Activated T-cell treated with anti-CD3 and anti-CD28 coated beads, Interleukin-2, amount 50 U/mL, for 48 hours (primary cell): ENCODE data around the gene UBE2L6.
"Not testable (repeated sequence)": the region's sequence is repeated elsewhere in the genome, so short reads cannot be mapped to it uniquely, and the experiment has no call there.

Experiments used
- DNase-seq, 2 experiments: peaks; one replicate each; pipeline ENCODE4 v3.0.0-alpha.2; 2020

The UBE2L6 gene

DNA sequence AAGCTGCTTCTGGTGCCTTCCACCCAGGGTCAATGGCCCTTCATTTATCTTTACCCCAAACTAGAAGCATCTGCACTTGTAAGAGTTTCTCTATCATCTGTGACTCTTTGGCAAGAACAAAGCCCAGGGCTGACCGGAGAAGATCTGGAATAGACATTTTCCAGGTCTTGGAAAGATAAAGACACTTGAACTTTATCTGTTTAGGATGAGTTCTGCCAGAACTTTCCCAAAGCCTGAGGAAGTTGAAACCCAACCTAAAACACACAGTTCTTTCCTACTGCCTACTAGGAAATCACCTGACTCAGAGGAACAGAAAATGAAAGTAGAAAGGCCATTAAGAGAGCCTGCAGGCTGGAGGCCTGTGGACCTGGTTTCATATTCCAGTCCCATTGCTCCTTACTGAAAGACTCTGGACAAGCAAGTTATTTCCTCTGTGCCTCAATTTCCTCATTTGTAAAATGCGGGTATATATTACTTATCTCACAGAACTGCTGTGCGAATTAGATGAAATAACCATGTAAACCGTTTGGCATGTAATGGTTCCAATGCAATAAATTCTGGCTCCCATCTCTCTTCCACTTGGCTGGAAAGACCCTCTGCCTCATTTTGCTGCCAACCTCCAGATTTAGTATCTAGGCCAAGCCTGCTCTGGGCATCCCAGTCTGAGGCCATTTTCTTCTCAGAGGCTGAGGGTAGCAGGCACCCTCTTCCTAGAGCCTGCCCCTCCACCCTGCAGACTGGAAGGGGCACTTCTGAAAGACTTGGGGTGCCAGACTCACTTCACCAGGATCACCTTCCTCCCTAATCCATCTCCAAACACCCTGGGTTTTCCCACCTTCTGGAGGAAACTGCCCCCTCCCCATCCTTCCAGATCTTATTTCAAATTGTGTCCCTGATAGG is 1.2 kb downstream of the UBE2L6 start:
- DNase-seq = peak; percentile 52 to 57

DNA sequence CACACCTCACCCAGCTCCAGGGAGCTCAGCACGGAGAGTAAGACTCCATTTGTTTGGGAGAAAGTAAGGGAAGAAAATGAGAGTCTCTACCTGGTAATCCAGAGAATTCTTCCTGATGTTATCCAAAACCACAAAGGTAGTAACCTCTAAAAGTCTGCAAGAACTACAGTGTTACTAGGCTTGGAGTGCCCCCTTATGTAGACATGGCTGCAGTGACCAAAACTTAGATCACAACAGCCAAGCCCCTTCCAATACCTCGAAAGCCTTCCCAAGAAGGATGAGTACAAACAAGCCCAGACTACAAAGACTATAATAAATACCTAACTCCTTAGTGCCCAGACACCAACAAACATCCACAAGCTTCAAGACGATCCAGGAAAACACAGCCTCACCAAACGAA is 4.9 kb downstream of the UBE2L6 start:
- no peak for DNase-seq

DNA sequence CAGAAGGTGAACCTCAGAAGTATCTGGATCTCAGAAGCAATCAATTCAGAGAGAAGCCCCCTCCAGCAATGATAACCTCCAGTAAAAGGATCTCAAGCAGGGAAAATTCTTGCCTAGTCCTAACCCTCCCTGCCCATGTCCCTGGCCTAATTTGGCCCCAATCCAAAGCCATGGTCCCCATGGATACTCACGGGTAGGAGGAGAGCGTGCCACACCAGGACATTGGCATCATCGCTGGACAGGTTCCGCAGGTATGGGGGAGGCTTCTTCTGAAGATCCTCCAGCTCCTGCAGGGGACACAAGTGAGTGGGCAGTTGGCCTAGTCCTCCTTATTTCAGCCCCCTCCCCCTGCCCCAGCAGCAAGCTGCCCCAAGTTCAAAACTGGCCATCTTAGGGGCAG is 7.3 kb downstream of the UBE2L6 start:
- no peak for DNase-seq

DNA sequence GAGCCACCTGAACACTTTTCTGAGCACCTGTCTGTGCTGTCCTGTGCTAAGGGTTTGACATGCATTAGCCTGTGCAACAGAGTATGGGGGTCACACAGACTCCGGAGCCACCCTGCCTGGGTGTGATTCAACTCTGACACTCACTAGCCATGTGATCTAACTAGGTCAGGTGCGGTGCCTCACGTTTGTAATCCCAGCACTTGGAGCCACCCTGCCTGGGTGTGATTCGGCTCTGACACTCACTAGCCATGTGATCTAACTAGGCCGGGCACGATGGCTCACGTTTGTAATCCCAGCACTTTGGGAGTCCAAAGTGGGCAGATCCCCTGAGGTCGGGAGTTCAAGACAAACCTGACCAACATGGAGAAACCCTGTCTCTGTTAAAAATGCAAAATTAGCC is 11.4 kb downstream of the UBE2L6 start:
- DNase-seq = no peak

DNA sequence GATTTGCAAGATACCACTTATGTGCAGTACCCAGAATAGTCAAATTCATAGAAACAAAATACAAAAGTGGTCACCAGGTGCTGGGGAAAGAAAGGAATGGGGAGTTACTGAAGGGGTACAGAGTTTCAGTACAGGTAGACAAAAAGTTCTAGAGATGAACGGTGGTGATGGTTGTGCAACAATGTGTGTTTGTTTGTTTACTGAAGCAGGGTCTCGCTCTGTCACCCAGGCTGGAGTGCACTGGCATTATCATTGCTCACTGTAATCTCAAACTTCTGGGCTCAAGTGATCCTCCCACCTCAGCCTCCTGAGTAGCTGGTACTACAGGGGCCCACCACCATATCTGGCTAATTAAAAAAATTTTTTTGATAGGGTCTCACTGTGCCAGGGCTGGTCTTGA is 12.1 kb downstream of the UBE2L6 start:
- no peak for DNase-seq

DNA sequence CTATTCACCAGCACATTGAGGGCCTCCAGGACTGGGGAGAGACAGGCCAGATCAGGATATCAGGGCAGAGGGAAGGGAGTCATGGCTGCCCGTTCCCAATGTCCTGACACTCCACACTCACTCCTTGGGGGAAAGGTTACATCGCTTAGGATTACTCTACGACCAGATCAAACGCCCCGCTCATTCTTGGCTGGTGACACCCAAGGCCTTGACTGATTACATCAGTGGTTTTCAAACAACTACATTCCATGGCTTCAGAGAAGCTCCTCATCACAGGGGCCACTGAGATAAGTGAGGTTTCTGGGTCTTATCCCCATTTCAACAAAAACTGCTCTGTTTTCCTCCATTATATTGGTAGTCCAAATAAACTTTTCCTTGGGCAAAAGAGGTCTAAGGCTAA is 15.0 kb downstream of the UBE2L6 start:
- DNase-seq = no peak

DNA sequence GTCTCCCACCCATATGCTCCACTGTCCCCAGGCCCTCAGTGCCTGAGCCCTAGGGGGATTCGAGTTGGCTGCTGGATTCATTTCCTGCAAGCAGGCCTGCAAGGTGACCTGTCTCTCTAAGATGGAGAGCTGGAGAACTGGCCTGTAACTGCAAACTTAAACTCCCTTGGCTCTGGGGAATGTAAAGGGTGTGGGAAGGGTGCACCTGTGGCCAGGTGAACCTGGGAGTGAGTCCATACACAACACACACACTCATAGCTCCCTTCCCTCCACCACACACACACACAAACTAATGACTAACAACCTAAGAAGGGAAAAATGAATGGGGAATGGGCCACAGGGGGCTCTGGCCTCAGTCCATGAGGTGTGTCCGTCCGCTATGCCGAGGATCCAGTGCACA is 15.5 kb downstream of the UBE2L6 start:
- DNase-seq = no peak

DNA sequence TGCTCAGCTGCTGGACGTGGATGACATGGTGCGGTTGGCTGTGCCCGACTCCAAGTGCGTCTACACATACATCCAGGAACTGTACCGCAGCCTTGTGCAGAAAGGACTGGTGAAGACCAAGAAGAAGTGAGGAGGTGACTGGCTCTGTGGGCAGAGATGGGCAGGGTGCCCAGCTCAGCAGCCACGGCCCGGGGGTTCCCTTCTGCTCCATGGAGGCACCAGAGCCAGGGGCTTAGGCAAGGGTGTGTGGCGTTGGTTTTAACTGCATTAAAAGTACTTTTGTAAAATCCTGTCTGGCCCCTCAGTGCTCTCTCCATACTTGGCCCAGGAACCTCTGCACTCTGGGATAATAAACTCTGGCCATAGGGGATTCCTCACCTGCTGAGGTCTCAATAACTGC is 17.5 kb downstream of the UBE2L6 start:
- DNase-seq = no peak

DNA sequence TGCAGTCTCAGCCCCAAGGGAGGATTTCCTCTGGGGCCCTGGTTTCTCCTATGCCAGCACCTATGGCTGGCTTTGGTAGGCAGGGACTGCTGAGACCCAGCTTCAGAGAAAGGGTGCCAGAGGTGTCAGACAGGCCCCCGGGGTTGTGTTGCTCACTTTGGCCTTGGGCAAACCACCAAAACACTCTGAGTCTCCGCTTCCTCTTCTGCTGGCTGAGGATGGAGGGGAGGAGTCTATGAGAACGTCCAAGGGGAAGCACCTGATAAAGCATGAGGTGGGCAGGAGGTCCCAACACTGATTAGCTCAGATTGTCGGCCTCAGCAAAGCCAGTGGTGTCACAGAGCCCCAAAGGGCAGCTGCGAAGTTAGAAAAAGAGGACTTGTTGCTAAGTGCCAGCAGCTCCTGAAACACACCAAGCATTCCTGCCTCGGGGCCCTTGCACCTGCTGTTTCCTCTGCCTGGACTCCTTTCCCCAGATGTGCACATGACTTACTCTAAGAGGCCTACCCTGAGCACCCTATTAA is 19.6 kb downstream of the UBE2L6 start:
- DNase-seq = no peak

DNA sequence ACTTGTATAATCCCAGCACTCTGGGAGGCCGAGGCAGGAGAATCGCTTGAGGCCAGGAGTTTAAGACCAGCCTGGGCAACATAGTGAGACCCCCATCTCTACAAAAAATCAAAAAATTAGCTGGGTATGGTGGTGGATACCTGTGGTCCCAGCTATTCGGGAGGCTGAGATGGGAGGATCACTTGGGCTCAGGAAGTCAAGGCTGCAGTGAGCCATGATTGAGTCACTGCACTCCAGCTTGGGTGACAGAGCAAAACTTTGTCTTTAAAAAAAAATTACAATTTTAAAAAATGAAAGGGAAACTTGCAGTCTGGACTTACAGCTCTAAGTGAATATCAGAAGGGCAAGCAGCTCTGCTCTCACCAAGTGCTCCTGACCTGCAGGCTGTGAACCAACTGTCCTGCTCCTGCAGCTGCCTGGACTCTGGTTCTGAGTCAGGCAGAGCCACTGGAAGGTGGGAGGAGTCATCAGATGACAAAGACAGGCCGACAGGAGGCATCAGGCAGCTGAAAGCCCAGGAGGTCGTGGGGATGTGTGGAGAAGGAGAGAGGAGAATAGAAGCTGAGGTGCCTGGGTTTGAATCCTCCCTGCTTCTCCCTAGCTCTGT is 20.5 kb downstream of the UBE2L6 start:
- DNase-seq = peak in 1 of 2 experiments; percentile 41

DNA sequence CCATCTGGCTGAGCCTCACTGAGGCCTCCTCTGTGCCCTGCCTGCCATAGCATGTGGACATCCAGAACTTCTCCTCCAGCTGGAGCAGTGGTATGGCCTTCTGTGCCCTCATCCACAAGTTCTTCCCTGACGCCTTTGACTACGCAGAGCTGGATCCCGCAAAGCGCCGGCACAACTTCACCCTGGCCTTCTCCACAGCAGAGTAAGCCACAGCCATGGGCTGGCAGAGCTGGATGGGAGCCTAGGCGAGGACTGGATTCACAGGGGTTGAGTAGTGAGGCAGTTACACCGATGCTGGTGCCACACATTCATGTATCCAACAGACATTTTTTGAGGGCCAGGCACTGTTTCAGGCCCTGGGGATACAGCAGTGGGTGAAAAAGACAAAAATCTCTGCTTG is 21.0 kb downstream of the UBE2L6 start:
- no peak for DNase-seq

DNA sequence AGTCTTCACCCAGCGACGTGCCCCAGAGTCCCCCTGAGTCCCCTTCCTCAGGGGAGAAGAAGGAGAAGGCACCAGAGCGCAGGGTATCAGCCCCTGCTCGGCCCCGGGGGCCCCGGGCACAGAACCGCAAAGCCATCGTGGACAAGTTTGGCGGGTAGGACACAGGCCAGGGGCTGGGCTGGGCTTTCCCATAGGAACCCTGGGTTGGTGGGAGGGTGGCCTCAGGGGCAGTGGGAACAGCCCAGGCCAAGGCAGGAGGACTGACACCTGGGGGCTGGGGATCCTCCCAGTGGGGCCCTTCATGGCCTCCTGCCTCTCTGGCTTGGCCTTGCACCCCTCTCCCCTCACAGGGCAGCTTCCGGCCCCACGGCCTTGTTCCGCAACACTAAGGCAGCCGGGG is 21.6 kb downstream of the UBE2L6 start:
- no peak for DNase-seq

DNA sequence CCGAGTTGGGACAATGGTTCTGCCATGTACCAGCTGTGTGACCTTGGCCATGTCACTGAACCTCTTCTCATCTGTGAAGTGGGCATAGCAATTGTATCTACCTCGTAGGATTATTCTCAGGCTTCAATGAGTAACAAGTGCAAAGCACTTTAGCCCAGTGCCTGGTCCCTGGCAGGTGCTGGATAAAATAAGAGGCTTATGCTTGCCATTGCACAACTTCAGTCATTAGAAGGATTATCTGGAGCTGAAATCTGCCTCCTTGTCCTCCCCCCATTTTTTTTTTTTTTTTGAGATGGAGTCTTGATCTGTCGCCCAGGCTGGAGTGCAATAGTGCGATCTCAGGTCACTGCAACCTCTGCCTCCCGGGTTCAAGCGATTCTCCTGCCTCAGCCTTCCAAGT is 22.9 kb downstream of the UBE2L6 start:
- DNase-seq = no peak

DNA sequence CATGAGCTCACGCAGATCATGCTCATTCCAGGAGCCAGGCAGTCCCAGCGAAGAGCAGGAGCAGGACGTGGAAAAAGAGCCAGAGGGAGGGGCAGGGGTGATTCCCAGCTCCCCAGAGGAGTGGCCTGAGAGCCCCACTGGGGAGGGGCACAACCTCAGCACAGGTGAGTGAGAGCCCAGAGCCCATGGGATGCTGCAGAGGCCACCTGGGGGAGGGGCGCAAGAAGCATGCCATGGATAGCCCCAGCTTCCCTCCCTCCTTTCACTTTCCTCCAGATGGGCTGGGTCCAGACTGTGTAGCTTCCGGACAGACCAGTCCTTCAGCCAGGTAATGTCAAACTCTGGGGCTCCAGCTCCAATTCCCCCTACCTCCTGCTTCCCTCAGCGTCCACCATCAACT is 23.9 kb downstream of the UBE2L6 start:
- no peak for DNase-seq

DNA sequence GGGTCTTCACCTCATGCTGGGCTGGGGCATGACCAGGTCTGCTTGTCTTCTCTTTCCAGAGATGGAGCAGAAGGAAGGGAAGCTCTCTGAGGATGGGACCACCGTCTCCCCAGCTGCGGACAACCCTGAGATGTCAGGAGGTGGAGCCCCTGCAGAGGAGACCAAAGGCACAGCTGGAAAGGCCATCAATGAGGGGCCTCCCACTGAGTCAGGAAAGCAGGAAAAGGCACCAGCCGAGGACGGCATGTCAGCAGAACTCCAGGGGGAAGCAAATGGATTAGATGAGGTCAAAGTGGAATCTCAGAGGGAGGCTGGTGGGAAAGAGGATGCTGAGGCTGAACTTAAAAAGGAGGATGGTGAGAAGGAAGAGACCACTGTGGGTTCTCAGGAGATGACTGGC is 24.9 kb downstream of the UBE2L6 start:
- DNase-seq = no peak

DNA sequence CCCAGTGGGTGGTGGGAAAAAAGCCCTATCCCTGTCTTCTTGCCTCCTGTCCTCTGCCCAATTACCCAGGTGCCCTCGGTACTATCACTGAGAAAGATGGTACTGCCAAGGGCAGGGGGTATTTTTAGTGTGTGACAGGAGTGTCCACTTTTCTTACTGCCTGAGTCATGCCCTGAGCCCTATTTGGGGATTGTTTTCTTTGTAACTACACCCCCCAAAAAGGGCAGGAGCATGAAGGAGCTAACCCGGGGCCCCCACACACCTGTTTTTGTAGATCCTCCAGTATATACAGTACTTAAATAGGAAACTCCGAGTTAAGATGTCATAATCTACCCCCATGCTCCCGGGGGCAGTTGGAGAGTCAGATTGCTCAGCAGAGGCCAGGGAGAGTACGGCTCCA is 26.3 kb downstream of the UBE2L6 start:
- no peak for DNase-seq

DNA sequence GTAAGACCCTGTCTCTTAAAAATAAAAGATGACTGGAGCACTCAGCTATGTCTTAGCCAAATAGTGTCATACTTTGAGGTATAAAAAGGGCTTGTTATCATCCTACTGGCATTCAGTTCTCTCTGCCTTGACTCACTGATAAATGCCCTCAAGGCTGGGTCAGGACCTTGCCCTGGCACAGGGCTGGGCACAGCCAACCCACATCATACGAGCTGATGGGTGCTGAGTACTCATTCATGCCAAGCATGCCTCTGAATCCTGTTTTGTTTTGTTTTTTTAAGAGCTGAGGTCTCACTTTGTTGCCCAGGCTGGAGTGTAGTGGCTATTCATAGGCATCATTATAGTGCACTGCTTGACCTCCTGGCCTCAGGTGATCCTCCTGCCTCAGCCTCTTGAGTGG is 28.1 kb downstream of the UBE2L6 start:
- DNase-seq = no peak

DNA sequence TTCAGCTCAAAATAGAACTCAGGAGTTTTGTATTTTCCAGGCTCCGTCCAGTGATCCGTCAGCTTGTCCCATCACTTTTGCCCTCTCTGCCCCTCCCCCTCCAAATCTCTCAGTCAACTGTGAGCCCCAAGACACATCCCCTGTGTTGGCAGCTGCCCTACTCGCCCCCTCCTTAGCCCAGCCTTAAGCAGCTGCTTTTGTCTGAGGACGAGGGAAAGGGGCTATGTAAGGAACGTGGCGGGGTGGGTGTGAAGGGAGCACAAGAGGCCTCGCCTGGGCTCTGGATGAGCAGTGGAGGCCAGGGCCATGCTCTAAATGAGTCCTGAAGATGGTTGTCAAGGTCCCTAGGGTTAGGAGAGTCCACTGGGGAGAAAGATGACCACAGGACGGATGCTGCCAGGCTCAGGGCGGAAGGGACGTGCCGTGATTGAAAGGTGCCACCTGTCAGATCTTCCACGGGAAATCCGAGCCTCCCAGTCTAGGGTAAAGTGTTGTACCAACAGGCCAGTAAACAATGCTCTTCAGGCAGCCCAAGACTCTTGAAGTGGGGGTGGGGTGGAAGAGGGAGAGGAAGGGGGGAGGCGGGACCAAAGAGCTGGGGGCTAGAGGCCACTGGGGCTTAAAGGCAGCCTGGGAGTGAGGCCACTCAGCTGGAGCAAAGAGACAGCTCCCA is 30.4 kb downstream of the UBE2L6 start, which contains the start of gene SMTNL1:
Gene SMTNL1, plus strand, starts transcription at position 649 of the 673 bp plus-strand sequence. CDS start 5,048 bp downstream, outside the sequence.
- no peak for DNase-seq

DNA sequence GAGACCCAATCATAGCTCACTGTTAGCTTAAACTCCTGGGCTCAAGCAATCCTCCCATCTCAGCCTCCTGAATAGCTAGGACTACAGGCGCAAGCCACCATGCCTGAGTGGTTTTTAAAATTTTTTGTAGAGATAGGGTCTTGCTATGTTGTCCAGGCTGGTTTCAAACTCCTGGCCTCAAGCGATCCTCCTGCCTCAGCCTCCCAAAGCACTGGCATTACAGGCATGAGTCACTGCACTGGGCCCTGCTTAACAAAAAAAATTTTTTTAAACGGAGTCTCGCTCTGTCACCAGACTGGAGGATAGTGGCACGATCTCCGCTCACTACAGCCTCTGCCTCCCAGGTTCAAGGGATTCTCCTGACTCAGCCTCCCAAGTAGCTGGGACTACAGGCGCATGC is 33.0 kb downstream of the UBE2L6 start:
- not testable (repeated sequence) for DNase-seq

DNA sequence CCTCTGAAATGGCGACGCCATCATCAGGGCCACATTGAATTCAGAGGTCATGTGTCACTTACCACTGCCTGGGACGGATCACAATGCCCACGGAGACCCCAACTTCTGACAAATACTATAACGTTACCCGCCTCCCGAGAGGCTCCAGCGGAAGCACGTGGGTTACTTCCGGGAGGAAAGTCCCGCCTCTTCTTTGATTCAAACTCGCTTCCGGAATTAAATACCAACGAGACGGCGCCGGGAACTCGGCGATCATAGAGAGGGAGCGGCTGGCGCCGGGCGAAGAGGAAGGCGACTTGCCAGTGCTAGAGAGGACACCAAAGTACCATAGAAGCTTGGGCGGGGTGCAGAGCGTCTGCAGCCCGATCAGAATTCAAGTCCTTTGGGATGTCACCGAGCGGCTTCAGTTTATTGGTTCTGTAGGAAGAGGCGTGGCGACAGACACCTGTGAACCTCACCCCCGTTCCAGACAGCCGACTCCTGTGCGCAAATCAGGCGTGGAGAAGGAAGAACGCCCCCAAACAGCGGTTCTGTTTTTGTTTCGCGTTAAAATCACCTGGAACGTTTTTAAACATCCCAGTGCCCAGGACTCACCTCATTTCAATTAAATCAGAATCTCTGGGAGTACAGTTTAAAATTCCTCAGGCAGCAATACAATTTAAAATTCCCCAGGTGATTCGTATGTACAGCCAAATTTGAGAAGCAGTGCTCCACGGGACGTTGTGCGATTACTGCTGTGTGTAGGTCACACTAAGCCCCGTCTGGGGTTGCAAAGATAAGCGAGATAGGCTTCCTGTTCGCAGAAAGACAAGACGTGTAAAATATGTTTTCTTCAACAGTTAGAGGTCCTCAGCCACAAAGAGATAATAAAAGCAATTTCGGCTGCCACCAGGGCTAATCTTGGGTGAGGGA is 36.6 kb downstream of the UBE2L6 start, which contains the start of gene TIMM10:
Gene TIMM10, minus strand, starts transcription at position 159 of the 912 bp plus-strand sequence. CDS start 565 bp downstream, outside the sequence.
- peak; percentile 93 to 95 for DNase-seq

DNA sequence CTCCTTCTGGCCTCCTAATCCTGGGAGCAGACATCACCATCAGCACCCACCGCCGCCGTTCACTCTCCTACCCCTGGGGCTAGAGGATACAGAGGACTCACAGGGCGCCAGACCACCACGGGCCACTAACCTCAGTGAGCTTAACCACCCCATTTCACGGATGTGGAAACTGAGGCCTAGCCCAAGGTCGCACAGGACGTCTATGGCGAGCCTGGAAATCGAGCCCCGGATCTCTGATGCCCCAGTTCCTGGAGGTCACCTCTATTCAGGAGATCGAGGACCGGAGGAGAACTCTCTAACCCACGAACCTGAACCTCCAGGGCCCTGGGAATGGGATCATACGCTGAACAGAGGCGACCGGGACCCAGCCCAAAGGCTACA is 37.3 kb downstream of the UBE2L6 start:
- no peak for DNase-seq

DNA sequence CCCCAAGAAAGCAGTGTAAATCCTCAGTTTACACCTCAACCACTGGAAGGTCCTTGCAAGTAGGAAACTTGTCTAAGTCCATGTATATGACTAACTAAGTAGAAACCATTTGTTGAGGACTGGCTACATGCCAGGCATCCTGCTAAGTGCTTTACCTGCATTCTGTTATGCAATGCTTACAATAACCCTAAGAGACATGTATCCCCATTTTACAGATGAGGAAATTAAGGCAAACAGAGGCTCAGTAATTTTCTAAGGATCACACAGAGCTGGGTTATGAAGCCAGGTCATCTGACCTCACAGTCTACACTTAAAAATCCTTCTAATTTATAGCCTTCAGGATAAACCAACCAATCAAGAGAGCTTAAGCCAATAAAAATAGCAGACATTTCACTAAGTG is 38.5 kb downstream of the UBE2L6 start:
- no peak for DNase-seq
